Erythroblast (primary cell): ENCODE results near the gene BMP2K.
"Not testable (repeated sequence)": the region's sequence is repeated elsewhere in the genome, so short reads cannot be mapped to it uniquely, and the experiment has no call there.

Source experiments
- DNase-seq, 2 experiments: peaks; one replicate each; lab custom pipeline; 2025; lab: John Stamatoyannopoulos, UW
- GATA1 ChIP-seq: IDR thresholded peaks from 2 replicates; pipeline ENCODE4 v1.6.1; 2011; ENCODE audit warnings: low read depth, mild to moderate bottlenecking, control low read depth, low read length, moderate library complexity
- POLR2A ChIP-seq: IDR thresholded peaks from 2 replicates; pipeline ENCODE4 v1.6.1; 2011; ENCODE audit warnings: mild to moderate bottlenecking, low read length

Gene BMP2K

GRCh38 chr4:78811034-78811433 is 34.9 kb downstream of the BMP2K start:
- TF ChIP-seq POLR2A = no peak
- TF ChIP-seq GATA1 = no peak
- DNase-seq = no peak

- TF ChIP-seq POLR2A (no peak), GATA1 (no peak)
- no peak for DNase-seq
These were observed 42.5 kb downstream of the BMP2K start for GRCh38 chr4:78818530-78819079.

GRCh38 chr4:78824001-78824400 is 47.9 kb downstream of the BMP2K start:
- DNase-seq = no peak
- TF ChIP-seq POLR2A (no peak), GATA1 (no peak)

DNA sequence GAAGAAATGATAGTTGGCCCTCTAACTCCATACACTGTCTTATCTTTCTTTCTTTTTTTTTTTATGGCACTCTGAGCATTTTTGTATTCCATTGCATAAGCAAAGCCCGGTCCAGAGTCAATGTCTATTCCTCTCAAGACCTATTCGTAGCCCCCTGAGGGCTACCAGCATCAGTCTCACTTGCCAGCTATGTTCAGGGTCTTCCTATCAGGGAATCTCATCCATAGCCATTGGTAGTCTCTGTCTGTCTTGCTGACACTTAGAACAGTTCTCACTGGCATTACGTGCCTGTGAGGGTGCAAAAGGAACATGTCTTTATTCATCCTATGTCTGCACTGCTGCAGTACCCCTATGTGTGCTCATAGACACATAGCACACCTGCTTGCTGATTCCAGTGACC is 51.0 kb downstream of the BMP2K start:
- no peak for DNase-seq
- TF ChIP-seq POLR2A = no peak
- TF ChIP-seq GATA1 = no peak

DNA sequence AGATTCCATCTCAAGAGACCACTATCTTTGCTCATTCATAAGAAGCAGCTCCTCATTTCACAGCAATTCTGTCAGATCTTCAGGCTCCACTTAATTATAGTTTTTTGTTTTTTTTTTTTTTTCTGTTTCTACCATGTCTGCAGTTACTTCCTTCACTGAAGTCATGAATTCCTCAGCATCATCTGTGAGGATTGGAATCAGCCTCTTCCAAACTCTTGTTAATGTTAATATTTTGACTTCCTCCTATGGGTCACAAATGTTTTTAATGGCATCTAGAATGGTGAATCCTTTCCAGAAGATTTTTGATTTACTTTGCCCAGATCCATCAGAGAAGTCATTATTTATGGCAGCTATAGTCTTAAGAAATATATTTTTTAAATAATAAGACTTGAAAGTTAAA is 53.1 kb downstream of the BMP2K start:
- TF ChIP-seq GATA1 (no peak), POLR2A (no peak)
- no peak for DNase-seq

GRCh38 chr4:78839676-78840075 is 63.5 kb downstream of the BMP2K start:
- peak; percentile 51 to 57 for DNase-seq

- DNase-seq = not testable (repeated sequence)
These were observed 64.1 kb downstream of the BMP2K start for GRCh38 chr4:78840286-78840685.

GRCh38 chr4:78845472-78845871 is 69.3 kb downstream of the BMP2K start:
- TF ChIP-seq GATA1 (no peak), POLR2A (no peak)
- peak in 1 of 2 experiments; percentile 29 for DNase-seq

DNA sequence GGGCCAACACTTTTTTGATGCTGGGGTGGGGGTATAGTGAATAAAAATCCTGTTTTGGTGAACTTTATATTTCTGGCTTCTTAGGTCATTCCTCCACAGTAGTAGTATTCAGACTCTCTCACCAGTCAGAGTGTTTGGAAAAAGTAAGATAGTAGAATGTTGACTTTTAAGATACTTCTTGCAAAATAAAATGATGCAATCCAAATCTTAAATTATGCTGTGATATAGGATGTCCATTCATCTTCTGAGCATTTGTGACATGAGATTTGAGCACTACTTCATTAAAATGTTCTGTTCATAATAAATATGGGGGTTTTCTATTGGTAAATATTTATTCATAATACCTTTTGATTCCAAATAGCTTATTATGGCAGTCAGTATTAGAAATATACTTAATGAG is 70.1 kb downstream of the BMP2K start:
- no peak for DNase-seq
- TF ChIP-seq GATA1 (no peak), POLR2A (no peak)

DNA sequence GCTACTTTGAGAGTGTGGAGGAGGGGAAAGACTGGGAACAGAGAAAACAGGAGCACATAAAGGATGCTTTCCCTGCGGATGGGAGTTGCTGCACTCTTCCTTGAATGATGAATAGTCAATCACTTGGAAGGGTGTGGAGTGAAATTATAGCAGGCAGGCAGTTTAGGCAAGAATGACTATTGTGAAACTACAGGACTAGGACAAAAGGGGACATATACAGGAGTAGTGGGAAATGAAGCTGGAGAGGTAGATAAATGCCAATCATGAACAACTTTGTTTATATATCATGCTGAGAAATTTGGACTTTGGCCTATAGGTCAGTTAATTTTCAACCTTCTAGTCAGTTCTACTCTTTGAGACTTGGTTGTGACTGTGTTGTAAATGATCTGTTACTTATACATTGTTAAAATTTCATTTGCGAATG is 86.2 kb downstream of the BMP2K start:
- TF ChIP-seq GATA1 = no peak
- no peak for TF ChIP-seq POLR2A
- DNase-seq = no peak

- no peak for TF ChIP-seq GATA1
- no peak for DNase-seq
These were observed 87.2 kb downstream of the BMP2K start for GRCh38 chr4:78863254-78863869.

DNA sequence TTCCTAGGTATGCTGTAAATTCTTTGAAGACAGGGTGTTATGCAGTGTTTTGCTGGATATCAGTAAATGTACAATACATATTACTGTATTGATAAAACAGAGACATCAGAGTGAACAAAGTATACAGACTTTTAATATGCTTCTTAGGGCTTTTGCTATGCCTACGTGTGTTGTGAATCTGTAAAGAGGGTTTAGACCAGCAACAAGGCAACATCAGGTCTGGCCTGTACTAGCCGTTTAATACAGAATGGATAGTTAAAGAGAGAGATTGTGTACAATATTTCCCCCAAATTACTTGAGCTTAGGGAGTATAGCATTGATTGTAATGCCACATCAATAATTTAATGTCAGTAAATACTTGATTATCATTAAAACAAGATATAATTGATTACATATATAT is 87.8 kb downstream of the BMP2K start:
- TF ChIP-seq POLR2A = no peak
- TF ChIP-seq GATA1 = no peak
- peak in 1 of 2 experiments; percentile 53 for DNase-seq

- peak; percentile 85 to 89 for DNase-seq
- TF ChIP-seq POLR2A = no peak
- TF ChIP-seq GATA1 = no peak
These were observed 88.4 kb downstream of the BMP2K start for GRCh38 chr4:78864405-78865024.

- TF ChIP-seq POLR2A = no peak
- no peak for TF ChIP-seq GATA1
- no peak for DNase-seq
These were observed 89.3 kb downstream of the BMP2K start for GRCh38 chr4:78865451-78865850.

DNA sequence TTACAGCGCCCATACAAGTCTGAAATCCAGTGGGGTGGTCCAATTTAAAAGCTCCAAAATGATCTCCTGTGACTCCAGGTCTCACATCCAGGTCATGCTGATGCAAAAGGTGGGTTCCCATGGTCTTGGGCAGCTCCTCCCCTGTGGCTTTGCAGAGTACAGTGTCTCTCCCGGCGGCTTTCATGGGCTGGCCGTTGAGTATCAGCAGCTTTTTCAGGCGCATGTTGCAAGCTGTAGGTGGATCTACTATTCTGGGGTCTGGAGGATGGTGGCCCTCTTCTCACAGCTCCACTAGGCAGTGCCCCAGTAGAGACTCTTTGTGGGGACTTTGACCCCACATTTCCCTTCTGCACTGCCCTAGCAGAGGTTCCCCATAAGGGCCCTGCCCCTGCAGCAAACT is 92.6 kb downstream of the BMP2K start:
- DNase-seq = not testable (repeated sequence)

DNA sequence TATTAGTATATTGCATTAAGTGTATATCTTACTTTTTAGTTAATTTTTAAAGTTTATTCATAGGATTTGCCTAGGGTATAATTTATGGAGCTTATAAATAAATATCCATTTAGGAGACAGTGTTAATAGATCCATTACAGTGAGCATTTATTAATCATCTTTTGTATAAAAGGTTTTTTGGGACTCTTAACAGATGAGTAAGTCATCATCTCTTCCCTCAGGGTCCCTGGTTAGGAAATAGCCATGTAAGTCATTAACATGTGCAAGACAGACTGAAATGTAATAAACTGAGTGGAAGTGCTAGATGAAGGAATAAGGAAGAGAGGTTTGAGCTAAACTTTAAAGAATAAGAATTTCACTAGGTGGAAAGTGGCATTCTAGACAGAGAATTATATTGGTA is 93.9 kb downstream of the BMP2K start:
- no peak for DNase-seq
- TF ChIP-seq GATA1 = no peak
- TF ChIP-seq POLR2A = no peak
